GM10266 (cell line): ENCODE data around the gene FAM78B.

ENCODE experiments used
- DNase-seq: peaks from one replicate; pipeline ENCODE4 v3.0.0; 2012; ENCODE audit errors: extremely low spot score
- TF ChIP-seq, protein P1 (sequence below): IDR thresholded peaks from 2 replicates; pipeline ENCODE4 v1.5.1; 2012; ENCODE audit warnings: mild to moderate bottlenecking, low read depth; ENCODE audit not compliant: control insufficient read depth, insufficient read depth; ENCODE audit errors: missing control alignments

The FAM78B gene

GRCh38 chr1:166189126-166189525, 22.3 kb upstream of the FAM78B start:
- DNase-seq: no peak
- TF ChIP-seq, protein P1, sequence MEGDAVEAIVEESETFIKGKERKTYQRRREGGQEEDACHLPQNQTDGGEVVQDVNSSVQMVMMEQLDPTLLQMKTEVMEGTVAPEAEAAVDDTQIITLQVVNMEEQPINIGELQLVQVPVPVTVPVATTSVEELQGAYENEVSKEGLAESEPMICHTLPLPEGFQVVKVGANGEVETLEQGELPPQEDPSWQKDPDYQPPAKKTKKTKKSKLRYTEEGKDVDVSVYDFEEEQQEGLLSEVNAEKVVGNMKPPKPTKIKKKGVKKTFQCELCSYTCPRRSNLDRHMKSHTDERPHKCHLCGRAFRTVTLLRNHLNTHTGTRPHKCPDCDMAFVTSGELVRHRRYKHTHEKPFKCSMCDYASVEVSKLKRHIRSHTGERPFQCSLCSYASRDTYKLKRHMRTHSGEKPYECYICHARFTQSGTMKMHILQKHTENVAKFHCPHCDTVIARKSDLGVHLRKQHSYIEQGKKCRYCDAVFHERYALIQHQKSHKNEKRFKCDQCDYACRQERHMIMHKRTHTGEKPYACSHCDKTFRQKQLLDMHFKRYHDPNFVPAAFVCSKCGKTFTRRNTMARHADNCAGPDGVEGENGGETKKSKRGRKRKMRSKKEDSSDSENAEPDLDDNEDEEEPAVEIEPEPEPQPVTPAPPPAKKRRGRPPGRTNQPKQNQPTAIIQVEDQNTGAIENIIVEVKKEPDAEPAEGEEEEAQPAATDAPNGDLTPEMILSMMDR: no peak

DNA sequence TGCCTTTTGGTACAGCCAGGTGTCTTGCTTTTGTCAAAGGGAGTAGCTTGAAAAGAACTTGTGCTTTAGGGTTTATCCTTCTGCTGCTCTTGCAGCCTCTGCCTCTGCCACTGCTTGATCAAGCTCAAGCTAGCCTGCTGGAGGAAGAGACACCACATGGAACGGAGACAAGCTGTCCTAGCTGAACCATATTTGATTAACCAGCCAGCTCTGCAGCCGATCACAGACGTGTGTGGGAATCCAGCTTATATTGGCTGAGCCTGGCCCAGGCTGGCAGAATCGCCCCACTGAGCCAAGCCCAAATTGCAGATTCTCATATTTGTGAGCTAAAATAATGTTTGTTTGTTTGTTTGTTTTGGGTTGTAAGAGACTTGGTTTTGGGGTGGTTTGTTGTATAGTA, 18.7 kb upstream of the FAM78B start:
- DNase-seq: no peak
- TF ChIP-seq, protein P1: no peak

GRCh38 chr1:166184897-166185296, 18.1 kb upstream of the FAM78B start:
- TF ChIP-seq, protein P1: no peak
- no peak for DNase-seq

GRCh38 chr1:166184012-166184411, 17.2 kb upstream of the FAM78B start:
- DNase-seq: no peak
- TF ChIP-seq, protein P1: no peak

DNA sequence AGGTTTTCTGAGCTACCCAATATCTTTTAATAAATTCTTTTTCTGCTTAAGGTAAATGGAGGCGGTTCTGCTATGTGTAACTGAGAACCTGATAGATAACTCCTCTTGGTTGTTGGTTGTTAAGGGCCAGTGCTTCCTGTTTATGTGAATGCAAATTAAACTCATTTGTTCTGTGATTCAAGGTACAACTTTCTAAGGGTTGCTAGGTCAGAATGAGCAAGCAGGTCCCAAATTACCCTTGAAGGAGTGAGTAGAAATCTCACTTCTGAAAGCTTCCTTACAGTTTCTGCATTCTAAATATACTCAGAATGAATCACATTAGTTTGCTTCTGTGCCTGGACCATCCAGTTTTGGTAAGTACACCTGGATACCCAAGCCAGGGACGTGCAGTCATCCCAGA, 15.5 kb upstream of the FAM78B start:
- TF ChIP-seq, protein P1: no peak
- no peak for DNase-seq

GRCh38 chr1:166176416-166176815, 9.6 kb upstream of the FAM78B start:
- TF ChIP-seq, protein P1: no peak
- DNase-seq: no peak

DNA sequence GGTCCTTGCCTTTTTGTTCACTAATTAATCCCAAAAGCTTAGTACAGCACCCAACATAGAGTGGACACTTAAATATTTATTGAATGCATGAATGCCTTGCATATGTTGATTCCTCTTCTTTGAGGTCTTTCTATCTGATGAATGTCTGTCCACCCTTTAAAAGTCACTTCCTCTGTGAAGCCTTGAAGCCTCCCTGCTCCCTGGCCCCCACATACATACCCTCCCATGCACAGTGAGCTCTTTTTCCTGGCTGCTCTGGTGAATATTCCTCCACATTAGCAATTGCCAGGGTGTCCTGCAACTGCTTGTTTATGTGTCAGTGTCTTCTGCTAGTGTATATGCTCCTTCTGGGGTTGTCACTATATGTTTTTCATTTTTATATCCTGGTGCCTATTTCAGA, 8.2 kb upstream of the FAM78B start:
- TF ChIP-seq, protein P1: no peak
- DNase-seq: no peak
